Activated CD4-positive, alpha-beta T cell treated with anti-CD3 and anti-CD28 coated beads, Interleukin-2, Interleukin-6, amounts not matched to agents 100 ng/mL and 50 ng/mL, durations not matched to agents 16 hours and 8 hours (primary cell): Measurements from ENCODE around the gene KHK.
A peak's percentile ranks its signal among the peaks of the same experiment; 100 is the strongest.
"Not testable (repeated sequence)": the region's sequence is repeated elsewhere in the genome, so short reads cannot be mapped to it uniquely, and the experiment has no call there.

ENCODE experiments used
- DNase-seq: peaks from one replicate; pipeline ENCODE4 v3.0.0-alpha.2; 2020

KHK gene

GRCh38 chr2:27060323-27060722 is 26.2 kb upstream of the KHK start:
- DNase-seq, result no peak

- no peak for DNase-seq
These were observed 21.4 kb upstream of the KHK start for GRCh38 chr2:27065128-27065527.

GRCh38 chr2:27067385-27067784 is 19.2 kb upstream of the KHK start:
- no peak for DNase-seq

GRCh38 chr2:27069436-27069835 is 17.1 kb upstream of the KHK start:
- DNase-seq, result no peak

- DNase-seq, result no peak
These were observed 16.5 kb upstream of the KHK start for GRCh38 chr2:27069961-27070618.

- no peak for DNase-seq
These were observed 15.8 kb upstream of the KHK start for GRCh38 chr2:27070653-27071276.

- DNase-seq, result peak; percentile 95
These were observed 15.1 kb upstream of the KHK start, which contains the start of gene OST4 for GRCh38 chr2:27071277-27071989. TSS of gene OST4 (minus strand) at chr2:27071654.

GRCh38 chr2:27071990-27072830 is 14.4 kb upstream of the KHK start:
- peak; percentile 44 for DNase-seq

- no peak for DNase-seq
These were observed 13.7 kb upstream of the KHK start for GRCh38 chr2:27072920-27073319.

GRCh38 chr2:27073782-27074181 is 12.8 kb upstream of the KHK start:
- no peak for DNase-seq

- DNase-seq, result peak; percentile 41
These were observed 11.6 kb upstream of the KHK start for GRCh38 chr2:27074738-27075565.

GRCh38 chr2:27075566-27075871 is 11.1 kb upstream of the KHK start:
- DNase-seq, result not testable (repeated sequence)

- DNase-seq, result no peak
These were observed 10.2 kb upstream of the KHK start for GRCh38 chr2:27076323-27076722.

- no peak for DNase-seq
These were observed 9.3 kb upstream of the KHK start for GRCh38 chr2:27077231-27077630.

- DNase-seq, result no peak
These were observed 8.0 kb upstream of the KHK start, which contains the start of gene EMILIN1 for GRCh38 chr2:27078267-27079194. TSS of gene EMILIN1 (plus strand) at chr2:27078615. CDS start at chr2:27079066, 451 bp downstream.

GRCh38 chr2:27079233-27080139 is 7.1 kb upstream of the KHK start:
- DNase-seq, result no peak

- no peak for DNase-seq
These were observed 6.5 kb upstream of the KHK start for GRCh38 chr2:27080140-27080469.

GRCh38 chr2:27080603-27080936 is 6.0 kb upstream of the KHK start:
- DNase-seq, result no peak

- DNase-seq, result no peak
These were observed 4.4 kb upstream of the KHK start for GRCh38 chr2:27081984-27082772.
